ENCODE data around the gene USP17L22.
"Not testable (repeated sequence)": the region's sequence is repeated elsewhere in the genome, so short reads cannot be mapped to it uniquely, and the experiment has no call there.

The USP17L22 gene

GRCh38 chr4:9267319-9267718 lies at the start of gene USP17L22:
Gene USP17L22, plus strand, starts transcription at chr4:9267619. Its CDS starts 0 bp downstream, at chr4:9267619.
- not testable (repeated sequence) for DNase-seq

GRCh38 chr4:9219852-9220251 lies 47.6 kb upstream of the USP17L22 start, which contains the start of gene USP17L12:
Gene USP17L12, plus strand, starts transcription at chr4:9220152. Its CDS starts 0 bp downstream, at chr4:9220152.
- DNase-seq: not testable (repeated sequence)

GRCh38 chr4:9224596-9224995 lies 42.8 kb upstream of the USP17L22 start, which contains the start of gene USP17L13:
Gene USP17L13, plus strand, starts transcription at chr4:9224896. Its CDS starts 0 bp downstream, at chr4:9224896.
- not testable (repeated sequence) for DNase-seq

GRCh38 chr4:9230249-9230648 lies 37.2 kb upstream of the USP17L22 start:
- not testable (repeated sequence) for DNase-seq

GRCh38 chr4:9234085-9234484 lies 33.3 kb upstream of the USP17L22 start, which contains the start of gene USP17L15:
Gene USP17L15, plus strand, starts transcription at chr4:9234385. Its CDS starts 0 bp downstream, at chr4:9234385.
- not testable (repeated sequence) for DNase-seq

GRCh38 chr4:9238461-9238860 lies 29.0 kb upstream of the USP17L22 start:
- not testable (repeated sequence) for DNase-seq

- not testable (repeated sequence) for DNase-seq
Observed at GRCh38 chr4:9243579-9243978, 23.8 kb upstream of the USP17L22 start, which contains the start of gene USP17L17. Gene USP17L17, plus strand, starts transcription at chr4:9243879. Its CDS starts 0 bp downstream, at chr4:9243879.

- DNase-seq: not testable (repeated sequence)
Observed at GRCh38 chr4:9247953-9248680, 19.3 kb upstream of the USP17L22 start, which contains the start of gene USP17L18. Gene USP17L18, plus strand, starts transcription at chr4:9248630. Its CDS starts 0 bp downstream, at chr4:9248630.

- not testable (repeated sequence) for DNase-seq
Observed at GRCh38 chr4:9253078-9253477, 14.3 kb upstream of the USP17L22 start, which contains the start of gene USP17L19. Gene USP17L19, plus strand, starts transcription at chr4:9253378. Its CDS starts 0 bp downstream, at chr4:9253378.

- not testable (repeated sequence) for DNase-seq
Observed at GRCh38 chr4:9257824-9258223, 9.6 kb upstream of the USP17L22 start, which contains the start of gene USP17L20. Gene USP17L20, plus strand, starts transcription at chr4:9258124. Its CDS starts 0 bp downstream, at chr4:9258124.

- not testable (repeated sequence) for DNase-seq
Observed at GRCh38 chr4:9262572-9262971, 4.8 kb upstream of the USP17L22 start, which contains the start of gene USP17L21. Gene USP17L21, plus strand, starts transcription at chr4:9262872. Its CDS starts 0 bp downstream, at chr4:9262872.

GRCh38 chr4:9271719-9272118 lies 4.3 kb downstream of the USP17L22 start:
- not testable (repeated sequence) for DNase-seq

All from NCI-H2171 treated with DMSO at 0.1 percent for 48 hours (cell line).